A673 (cell line): Measurements from ENCODE around the gene JAGN1. TPM values are rescaled to one million over a fixed set of nuclear protein-coding genes. Genes with fewer than 3 reads are reported as not detected.

Experiments
- BruUV-seq: library from RNA; stranded (reverse); fragments of 400-500 nt; replicated peaks from 2 replicates; lab custom pipeline; 2021; lab: Mats Ljungman, UMichigan
- CTCF ChIA-PET: fragments of 300-600 bp; sonication (Branson Sonifier 250); formaldehyde crosslinking; loops from one replicate; lab custom pipeline; 2022; ENCODE audit warnings: antibody characterized with exemption; lab: Charles Lee
- POLR2A ChIA-PET: fragments of 300-600 bp; sonication (Branson Sonifier 250); formaldehyde crosslinking; loops from one replicate; lab custom pipeline; 2022; ENCODE audit warnings: antibody characterized with exemption; ENCODE audit not compliant: low non-redundant PET; lab: Charles Lee
- DNase-seq: peaks from one replicate; pipeline ENCODE4 v3.0.0-alpha.2; 2015; ENCODE audit warnings: low spot score
- H3K27ac ChIP-seq: fragments of 200-600 bp; sonication (generic); 2 replicates; pipeline ENCODE4 v1.5.1; 2016; ENCODE audit warnings: mixed run types, low read depth, mild to moderate bottlenecking, mixed read lengths, antibody characterized with exemption, low read length; ENCODE audit not compliant: poor library complexity, severe bottlenecking
- H3K27me3 ChIP-seq: fragments of 200-600 bp; sonication (generic); replicated peaks from 2 replicates; pipeline ENCODE4 v1.6.1; 2017; ENCODE audit warnings: mixed run types, low read depth, mild to moderate bottlenecking, mixed read lengths, antibody characterized with exemption, low read length; ENCODE audit not compliant: insufficient read depth, poor library complexity
- H3K36me3 ChIP-seq: fragments of 200-600 bp; sonication (generic); 2 replicates; pipeline ENCODE4 v1.6.1; 2016; ENCODE audit warnings: mixed run types, mild to moderate bottlenecking, mixed read lengths, antibody characterized with exemption, low read length; ENCODE audit not compliant: insufficient read depth, poor library complexity, severe bottlenecking
- H3K4me1 ChIP-seq: fragments of 200-600 bp; sonication (generic); 2 replicates; pipeline ENCODE4 v1.6.1; 2017; ENCODE audit warnings: mixed run types, mild to moderate bottlenecking, mixed read lengths, antibody characterized with exemption, low read length; ENCODE audit not compliant: insufficient read depth, poor library complexity, severe bottlenecking
- H3K4me3 ChIP-seq: fragments of 200-600 bp; sonication (generic); 2 replicates; pipeline ENCODE4 v1.5.1; 2016; ENCODE audit warnings: low read depth, mixed run types, mild to moderate bottlenecking, mixed read lengths, low read length; ENCODE audit not compliant: poor library complexity, severe bottlenecking
- H3K9me3 ChIP-seq: fragments of 200-600 bp; sonication (generic); 2 replicates; pipeline ENCODE4 v1.6.1; 2016; ENCODE audit warnings: mixed run types, low read depth, mild to moderate bottlenecking, mixed read lengths, antibody characterized with exemption, low read length; ENCODE audit not compliant: poor library complexity, severe bottlenecking
- CTCF ChIP-seq: fragments of 300-800, 200-600 bp; sonication (generic); conservative IDR thresholded peaks from 2 replicates; pipeline ENCODE4 v1.5.1; 2017; ENCODE audit warnings: low read depth, mild to moderate bottlenecking, antibody characterized with exemption, low read length, moderate library complexity, mixed read lengths
- EZH2 ChIP-seq: fragments of 200-600 bp; sonication (generic); IDR thresholded peaks from 2 replicates; pipeline ENCODE4 v1.6.1; 2017; ENCODE audit warnings: borderline replicate concordance, low read depth, mild to moderate bottlenecking, mixed read lengths, antibody characterized with exemption, low read length; ENCODE audit not compliant: poor library complexity, severe bottlenecking
- intact Hi-C: fragments of 100-400 bp; cut with micrococcal nuclease; formaldehyde crosslinking; loops from one replicate; pipeline ENCODE4 v1.10.0; 2022; ENCODE audit not compliant: unreplicated experiment
- total RNA-seq: library from RNA; stranded (reverse); gene quantifications from 2 replicates; pipeline ENCODE4 v1.2.3, GENCODE V29; 2021

JAGN1 gene
- total RNA-seq, 1 experiment from 2014 or later = 38.1 TPM

- POLR2A ChIA-PET = no interaction called here
- Histone ChIP-seq H3K4me3 (no peak overlapping the region), H3K27me3 (no peaks in the 10 kb centered on the region), H3K36me3 (no peaks in the 10 kb centered on the region), H3K9me3 (no peaks in the 10 kb centered on the region), H3K4me1 (peaks cover 29% of the 10 kb centered on the region), H3K27ac (no peak overlapping the region)
- intact Hi-C loops = no loop called here
- TF ChIP-seq CTCF = no peak
- no peak for TF ChIP-seq EZH2
- CTCF ChIA-PET = no interaction called here
- no peak for DNase-seq
- no TSS peak for BruUV-seq
These were observed 27.4 kb downstream of the JAGN1 start for GRCh38 chr3:9917820-9918219.

- no TSS peak for BruUV-seq
- no peaks in the 10 kb centered on the region for H3K27me3 ChIP-seq
- H3K4me1 ChIP-seq = peaks cover 29% of the 10 kb centered on the region
- no peak overlapping the region for H3K4me3 ChIP-seq
- ChIA-PET CTCF (no interaction called here), POLR2A (no interaction called here)
- H3K36me3 ChIP-seq = no peaks in the 10 kb centered on the region
- H3K9me3 ChIP-seq = no peaks in the 10 kb centered on the region
- DNase-seq = no peak
- no peak overlapping the region for H3K27ac ChIP-seq
- TF ChIP-seq CTCF (no peak), EZH2 (no peak)
- intact Hi-C loops = no loop called here
These were observed 28.0 kb downstream of the JAGN1 start for GRCh38 chr3:9918261-9919038.

- Histone ChIP-seq H3K36me3 (no peaks in the 10 kb centered on the region), H3K27ac (no peak overlapping the region), H3K4me3 (no peak overlapping the region), H3K9me3 (no peaks in the 10 kb centered on the region), H3K27me3 (no peaks in the 10 kb centered on the region), H3K4me1 (peaks cover 2% of the 10 kb centered on the region)
- CTCF ChIA-PET = no interaction called here
- no TSS peak for BruUV-seq
- no peak for DNase-seq
- TF ChIP-seq EZH2 (no peak), CTCF (no peak)
- intact Hi-C loops = no loop called here
- POLR2A ChIA-PET = no interaction called here
These were observed 37.7 kb downstream of the JAGN1 start for GRCh38 chr3:9928158-9928557.
